IgD-negative memory B cell (primary cell): ENCODE data around the gene EMP3. TPM values are rescaled to one million over a fixed set of nuclear protein-coding genes. Genes with fewer than 3 reads are reported as not detected.
"Not testable (repeated sequence)": the region's sequence is repeated elsewhere in the genome, so short reads cannot be mapped to it uniquely, and the experiment has no call there.

Experiments
- H3K27ac Mint-ChIP-seq, 3 donors: one replicate each; pipeline ENCODE4 v1.8.0; 2020 to 2022; ENCODE audit warnings: mild to moderate bottlenecking in 3 of 3, mixed read lengths in 3 of 3, moderate library complexity in 1 of 3
- H3K27me3 Mint-ChIP-seq: one replicate; pipeline ENCODE4 v1.8.0; 2021; ENCODE audit warnings: mixed read lengths
- H3K36me3 Mint-ChIP-seq: one replicate; pipeline ENCODE4 v1.8.0; 2020; ENCODE audit warnings: mild to moderate bottlenecking, mixed read lengths
- H3K4me1 Mint-ChIP-seq, 3 donors: one replicate each; pipeline ENCODE4 v1.8.0; 2020 to 2022; ENCODE audit warnings: mixed read lengths in 3 of 3, mild to moderate bottlenecking in 1 of 3
- H3K4me3 Mint-ChIP-seq, 4 donors: one replicate each; pipeline ENCODE4 v1.8.0; 2020 to 2022; ENCODE audit warnings: mild to moderate bottlenecking in 4 of 4, mixed read lengths in 4 of 4, moderate library complexity in 3 of 4
- H3K9me3 Mint-ChIP-seq, 3 donors: one replicate each; pipeline ENCODE4 v1.8.0; 2020 to 2021; ENCODE audit warnings: mixed read lengths in 3 of 3, mild to moderate bottlenecking in 1 of 3
- polyA plus RNA-seq: library from polyadenylated mRNA; unstranded; fragments of 300-500 nt; fragmentation: Illumina TruSeq; gene quantifications from one replicate; pipeline ENCODE4 v1.2.3, GENCODE V29; 2021

Gene EMP3
- polyA plus RNA-seq, 1 donor from 2014 or later = 586 TPM

DNA sequence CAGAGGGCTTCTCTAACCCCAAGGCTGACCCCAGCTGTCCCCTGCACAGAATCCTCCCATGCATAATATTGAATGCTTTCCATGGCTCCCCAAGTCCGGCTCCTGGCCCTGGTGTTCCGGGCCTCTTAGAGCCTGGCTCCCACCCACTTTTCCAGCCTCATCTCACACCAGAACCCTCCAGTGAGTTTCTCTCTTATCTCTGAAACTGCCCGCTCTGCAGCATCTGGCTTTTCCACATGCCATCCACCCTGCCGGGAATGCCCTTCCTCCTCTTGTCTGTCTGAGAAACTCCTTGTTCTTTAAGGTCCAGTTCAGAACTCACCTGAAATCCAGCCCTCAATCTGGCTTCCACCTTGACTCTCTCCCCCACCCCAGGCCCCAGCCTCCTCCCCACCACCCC is 45.6 kb downstream of the EMP3 start:
- Mint-ChIP-seq H3K27me3 (peaks cover 9% of the 10 kb centered on the region), H3K4me1 (peaks cover 0 to 1% (median 0%) of the 10 kb centered on the region in 3 donors), H3K9me3 (no peaks in the 10 kb centered on the region), H3K27ac (no peak overlapping the region), H3K36me3 (no peaks in the 10 kb centered on the region), H3K4me3 (no peak overlapping the region)

DNA sequence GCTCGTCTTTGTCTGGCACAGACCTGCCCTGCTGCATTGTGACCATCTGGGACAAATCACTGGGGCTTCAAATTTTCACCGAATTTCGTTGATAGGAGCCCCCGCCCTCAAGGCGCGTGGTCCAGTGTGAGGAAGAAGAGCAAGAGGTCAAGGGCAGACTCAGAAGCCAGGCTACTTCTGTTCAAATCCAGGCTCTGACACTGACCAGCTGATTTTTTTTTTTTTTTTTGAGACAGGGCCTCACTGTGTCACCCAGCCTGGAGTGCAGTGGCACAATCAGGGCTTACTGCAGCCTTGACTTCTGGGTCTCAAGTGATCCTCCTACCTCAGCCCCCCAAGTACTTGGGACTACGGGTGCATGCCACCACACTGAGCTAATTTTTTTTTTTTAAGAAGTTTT is 46.0 kb downstream of the EMP3 start:
- H3K27ac Mint-ChIP-seq = no peak overlapping the region
- H3K27me3 Mint-ChIP-seq = peaks cover 10% of the 10 kb centered on the region
- H3K4me3 Mint-ChIP-seq = no peak overlapping the region
- H3K9me3 Mint-ChIP-seq = no peaks in the 10 kb centered on the region
- peaks cover 2% of the 10 kb centered on the region for H3K36me3 Mint-ChIP-seq
- H3K4me1 Mint-ChIP-seq = peaks cover 0 to 1% (median 0%) of the 10 kb centered on the region in 3 donors

DNA sequence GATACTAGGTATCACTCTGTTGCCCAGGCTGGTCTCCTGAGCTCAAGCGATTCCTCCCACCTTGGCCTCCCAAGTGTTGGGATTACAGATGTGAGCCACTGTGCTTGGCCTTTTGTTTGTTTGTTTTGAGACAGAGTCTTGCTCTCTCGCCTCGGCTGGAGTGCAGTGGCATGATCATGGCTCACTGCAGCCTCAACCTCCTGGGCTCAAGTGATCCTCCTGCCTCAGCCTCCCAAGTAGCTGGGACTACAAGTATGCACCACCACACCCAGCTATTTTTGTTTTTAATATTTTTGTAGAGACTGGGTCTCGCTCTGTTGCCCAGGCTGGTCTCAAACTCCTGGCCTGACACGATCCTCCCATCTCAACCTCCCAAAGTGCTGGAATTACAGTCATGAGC is 46.4 kb downstream of the EMP3 start:
- H3K27me3 Mint-ChIP-seq, H3K4me3 Mint-ChIP-seq, H3K4me1 Mint-ChIP-seq, H3K9me3 Mint-ChIP-seq, H3K36me3 Mint-ChIP-seq: not testable (repeated sequence)
- H3K27ac Mint-ChIP-seq = peak overlapping the region in 1 of 3 donors; percentile 62

DNA sequence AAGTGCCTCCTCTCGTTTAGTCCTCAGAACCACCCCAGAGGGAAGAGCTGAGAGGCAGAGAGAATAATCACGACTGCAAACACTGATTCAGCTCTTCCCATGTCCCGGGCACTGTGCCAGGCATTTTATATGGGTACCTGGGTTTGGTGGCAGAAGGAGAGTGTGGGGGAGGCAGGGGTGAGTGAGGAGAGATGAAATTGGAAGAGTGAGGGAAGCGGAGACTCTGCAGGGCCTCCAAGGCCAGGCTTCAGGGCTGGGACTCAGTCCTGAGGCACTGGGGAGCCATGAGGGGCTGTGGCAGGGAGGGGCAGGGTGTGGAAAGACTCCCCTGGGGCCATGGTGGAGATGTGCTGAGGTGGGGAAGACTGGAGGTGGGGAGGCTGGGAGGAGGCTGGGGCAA is 47.6 kb downstream of the EMP3 start:
- Mint-ChIP-seq H3K27ac (peak overlapping the region in 1 of 3 donors; percentile 69), H3K36me3 (peaks cover 2% of the 10 kb centered on the region), H3K4me1 (peaks cover 0 to 1% (median 0%) of the 10 kb centered on the region in 3 donors), H3K4me3 (peak overlapping the region in 2 of 4 donors; percentile 15 to 41), H3K9me3 (no peaks in the 10 kb centered on the region), H3K27me3 (peaks cover 10% of the 10 kb centered on the region)

DNA sequence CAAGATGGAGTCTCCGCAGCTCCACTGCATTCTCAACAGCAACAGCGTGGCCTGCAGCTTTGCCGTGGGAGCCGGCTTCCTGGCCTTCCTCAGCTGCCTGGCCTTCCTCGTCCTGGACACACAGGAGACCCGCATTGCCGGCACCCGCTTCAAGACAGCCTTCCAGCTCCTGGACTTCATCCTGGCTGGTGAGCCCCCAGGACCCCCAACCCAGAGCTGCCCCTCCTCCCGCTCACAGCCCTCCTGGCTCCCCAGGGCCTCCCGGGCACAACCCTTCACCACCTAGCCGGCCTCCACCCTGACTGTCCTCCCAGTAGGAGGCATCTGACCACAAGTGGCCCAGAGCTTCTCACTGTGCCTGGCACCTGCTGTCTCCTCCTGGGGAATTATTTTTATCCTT is 48.2 kb downstream of the EMP3 start:
- Mint-ChIP-seq H3K4me3 (no peak overlapping the region), H3K27ac (peak overlapping the region in 1 of 3 donors; percentile 69), H3K27me3 (peaks cover 10% of the 10 kb centered on the region), H3K36me3 (peaks cover 2% of the 10 kb centered on the region), H3K4me1 (peaks cover 0 to 1% (median 0%) of the 10 kb centered on the region in 3 donors), H3K9me3 (no peaks in the 10 kb centered on the region)

DNA sequence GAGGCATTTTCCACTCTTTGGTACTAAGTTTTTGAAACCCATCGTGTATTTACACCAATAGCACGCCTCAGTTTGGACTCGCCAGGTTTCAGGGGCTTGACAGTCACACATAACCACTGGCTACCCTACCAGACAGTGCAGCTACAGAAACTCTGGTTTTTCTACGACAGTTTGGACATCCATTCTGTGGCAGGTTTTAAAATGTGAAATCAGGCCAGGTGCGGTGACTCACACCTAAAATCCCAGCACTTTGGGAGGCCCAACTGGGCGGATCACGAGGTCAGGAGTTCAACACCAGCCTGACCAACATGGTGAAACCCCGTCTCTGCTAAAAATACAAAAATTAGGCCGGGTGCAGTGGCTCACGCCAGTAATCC is 52.8 kb downstream of the EMP3 start:
- Mint-ChIP-seq H3K27me3 (peaks cover 10% of the 10 kb centered on the region), H3K4me3 (no peak overlapping the region), H3K36me3 (peaks cover 4% of the 10 kb centered on the region), H3K9me3 (no peaks in the 10 kb centered on the region), H3K4me1 (peaks cover 0 to 1% (median 0%) of the 10 kb centered on the region in 3 donors), H3K27ac (no peak overlapping the region)

DNA sequence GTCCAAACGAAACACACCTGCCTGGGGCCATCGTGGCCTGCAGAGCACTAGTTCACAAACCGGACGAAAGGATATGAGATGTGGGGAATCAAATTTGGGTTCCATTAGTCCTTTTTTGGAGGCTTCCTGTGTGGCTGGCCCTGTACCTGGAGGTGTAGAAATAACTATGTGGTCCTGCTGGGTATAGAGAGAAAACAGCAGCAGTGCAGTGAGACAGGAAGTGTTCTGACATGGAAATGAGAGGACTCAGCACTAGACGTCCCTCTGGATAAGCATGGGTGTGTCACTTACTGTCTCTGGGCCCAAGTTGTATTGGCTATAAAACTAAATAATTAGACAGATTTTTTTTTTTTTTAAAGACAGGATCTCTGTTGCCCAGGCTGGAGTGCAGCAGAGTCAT is 53.7 kb downstream of the EMP3 start:
- Mint-ChIP-seq H3K4me1 (peaks cover 0 to 1% (median 0%) of the 10 kb centered on the region in 3 donors), H3K27me3 (peaks cover 3% of the 10 kb centered on the region), H3K9me3 (no peaks in the 10 kb centered on the region), H3K27ac (no peak overlapping the region), H3K4me3 (no peak overlapping the region), H3K36me3 (peaks cover 4% of the 10 kb centered on the region)

Other genes starting within 250 kb of the EMP3 start
- gene PLA2G4C, start 214.7 kb upstream of the EMP3 start, polyA plus RNA-seq = 2.4 TPM
- gene LIG1, start 155.2 kb upstream of the EMP3 start, polyA plus RNA-seq = 30.1 TPM
- gene ZSWIM9, start 154.9 kb upstream of the EMP3 start, polyA plus RNA-seq = 2.4 TPM
- 85.7 TPM for gene CARD8, start 69.6 kb upstream of the EMP3 start, polyA plus RNA-seq
- gene ZNF114, start 55.5 kb upstream of the EMP3 start, polyA plus RNA-seq = 0.30 TPM
- gene TMEM143, start 38.4 kb downstream of the EMP3 start, polyA plus RNA-seq = 16.2 TPM
- gene SYNGR4, start 38.8 kb downstream of the EMP3 start, polyA plus RNA-seq = not detected
- gene KDELR1, start 66.0 kb downstream of the EMP3 start, polyA plus RNA-seq = 29.2 TPM
- not detected for gene GRIN2D, start 68.1 kb downstream of the EMP3 start, polyA plus RNA-seq
- gene GRWD1, start 120.4 kb downstream of the EMP3 start, polyA plus RNA-seq = 40.3 TPM
- 0.48 TPM for gene KCNJ14, start 130.0 kb downstream of the EMP3 start, polyA plus RNA-seq
- 31.8 TPM for gene CYTH2, start 143.8 kb downstream of the EMP3 start, polyA plus RNA-seq
- gene LMTK3, start 186.3 kb downstream of the EMP3 start, polyA plus RNA-seq = not detected
- not detected for gene SULT2B1, start 226.6 kb downstream of the EMP3 start, polyA plus RNA-seq